Fibroblast of skin of left biceps (primary cell): ENCODE data around the gene RAD51B.
A peak's percentile ranks its signal among the peaks of the same experiment; 100 is the strongest.

Experiments
- DNase-seq, 2 experiments: peaks; one replicate each; pipeline ENCODE4 v3.0.0-alpha.2; 2013; ENCODE audit warnings: low read depth in 2 of 2

Gene RAD51B

GRCh38 chr14:68143341-68143841 is 323.8 kb downstream of the RAD51B start:
- DNase-seq, result peak in 1 of 2 experiments; percentile 38

DNA sequence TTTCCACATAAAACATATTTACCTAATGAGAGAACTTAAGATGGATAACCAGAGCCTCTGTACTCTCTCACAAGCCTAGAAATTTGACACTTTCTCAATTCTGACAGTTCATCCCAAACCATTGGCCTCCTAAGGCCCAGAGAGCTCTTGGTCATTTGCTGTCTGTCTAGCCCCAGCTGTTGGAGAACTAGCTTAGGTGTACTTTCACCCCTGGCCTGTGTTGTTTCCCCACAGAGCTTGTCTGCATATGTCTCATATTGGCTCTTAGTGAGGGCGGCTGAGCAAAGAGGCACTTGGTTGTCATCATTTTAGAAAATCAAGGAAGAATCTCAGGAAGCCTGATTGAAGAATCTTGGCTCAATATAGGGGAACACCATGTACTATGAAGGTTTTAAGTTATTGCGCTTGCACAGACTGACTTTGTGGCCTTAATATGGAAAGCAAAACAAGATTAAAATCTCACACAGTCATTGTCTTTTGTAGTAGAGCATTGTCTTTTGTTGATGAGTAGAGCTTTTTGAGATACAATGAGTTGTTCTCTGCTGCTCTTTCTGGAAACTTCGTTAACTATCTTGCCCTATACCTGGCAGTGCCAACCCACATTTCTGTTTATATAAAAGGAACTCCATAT is 324.6 kb downstream of the RAD51B start:
- no peak for DNase-seq

- DNase-seq, result no peak
Measured at GRCh38 chr14:68145036-68145435, 325.5 kb downstream of the RAD51B start.

- DNase-seq, result peak in 1 of 2 experiments; percentile 19
Measured at GRCh38 chr14:68145539-68145938, 326.0 kb downstream of the RAD51B start.

- DNase-seq, result peak; percentile 97 to 98
Measured at GRCh38 chr14:68146818-68147217, 327.2 kb downstream of the RAD51B start.

GRCh38 chr14:68147303-68147702 is 327.7 kb downstream of the RAD51B start:
- no peak for DNase-seq

GRCh38 chr14:68148276-68148675 is 328.7 kb downstream of the RAD51B start:
- no peak for DNase-seq

- no peak for DNase-seq
Measured at GRCh38 chr14:68148763-68149162, 329.2 kb downstream of the RAD51B start.

DNA sequence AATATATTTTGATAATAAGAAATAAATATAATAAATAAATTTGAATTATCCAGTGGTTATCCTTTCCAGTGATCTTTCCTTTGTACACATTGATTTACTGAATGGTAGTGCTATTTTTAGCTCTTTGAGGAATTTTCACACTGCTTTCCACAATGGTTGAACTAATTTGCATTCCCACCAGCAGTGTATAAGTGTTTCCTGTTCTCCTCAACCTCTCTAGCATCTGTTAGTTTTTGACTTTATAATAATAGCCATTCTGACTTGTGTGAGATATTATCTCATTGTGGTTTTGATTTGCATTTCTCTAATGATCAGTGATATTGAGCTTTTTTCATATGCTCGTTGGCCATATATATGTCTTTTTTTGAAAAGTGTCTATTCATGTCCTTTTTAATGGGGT is 333.7 kb downstream of the RAD51B start:
- DNase-seq, result no peak

DNA sequence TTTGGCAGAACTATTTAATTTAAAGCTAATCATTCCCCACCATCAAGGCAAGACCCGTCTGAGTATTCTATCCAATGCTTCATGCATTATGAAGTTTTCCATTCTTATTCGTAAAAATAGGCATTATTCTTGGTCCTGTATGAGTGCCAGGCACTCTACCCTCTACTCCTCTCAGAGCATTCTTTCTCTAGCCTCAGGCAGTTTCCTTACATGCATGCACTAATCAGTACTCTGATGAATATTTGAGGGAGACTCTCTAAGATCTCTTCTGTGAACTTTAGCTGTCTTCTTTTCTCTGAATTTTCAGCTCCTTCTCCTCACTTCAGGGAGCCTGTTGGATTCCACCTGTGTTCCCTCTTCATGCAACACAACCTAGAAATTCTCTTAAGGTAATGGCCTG is 334.7 kb downstream of the RAD51B start:
- DNase-seq, result no peak

DNA sequence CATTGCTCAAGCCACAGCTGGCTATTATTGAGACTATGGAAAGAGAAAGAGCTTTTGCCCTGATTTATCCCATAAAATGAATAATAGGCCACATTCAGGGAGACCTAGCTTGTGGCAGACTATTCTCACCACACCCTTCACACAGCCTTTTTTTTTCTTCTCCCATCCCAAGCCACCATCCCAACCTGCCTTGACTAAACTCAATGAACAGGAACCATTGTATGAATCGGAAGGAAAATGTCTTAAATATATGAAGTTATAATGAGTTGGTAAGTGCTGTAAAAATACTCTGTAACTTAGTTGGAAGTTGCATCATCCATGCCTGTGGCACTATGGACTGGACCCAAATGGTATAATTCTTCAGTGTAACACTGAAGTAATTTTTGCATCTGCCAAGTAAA is 338.4 kb downstream of the RAD51B start:
- DNase-seq, result peak in 1 of 2 experiments; percentile 52

- DNase-seq, result no peak
Measured at GRCh38 chr14:68158640-68159039, 339.1 kb downstream of the RAD51B start.

GRCh38 chr14:68159701-68160633 is 340.4 kb downstream of the RAD51B start:
- no peak for DNase-seq

GRCh38 chr14:68160779-68161546 is 341.4 kb downstream of the RAD51B start:
- DNase-seq, result no peak

GRCh38 chr14:68162887-68163286 is 343.3 kb downstream of the RAD51B start:
- DNase-seq, result no peak

- no peak for DNase-seq
Measured at GRCh38 chr14:68164711-68165113, 345.1 kb downstream of the RAD51B start.

DNA sequence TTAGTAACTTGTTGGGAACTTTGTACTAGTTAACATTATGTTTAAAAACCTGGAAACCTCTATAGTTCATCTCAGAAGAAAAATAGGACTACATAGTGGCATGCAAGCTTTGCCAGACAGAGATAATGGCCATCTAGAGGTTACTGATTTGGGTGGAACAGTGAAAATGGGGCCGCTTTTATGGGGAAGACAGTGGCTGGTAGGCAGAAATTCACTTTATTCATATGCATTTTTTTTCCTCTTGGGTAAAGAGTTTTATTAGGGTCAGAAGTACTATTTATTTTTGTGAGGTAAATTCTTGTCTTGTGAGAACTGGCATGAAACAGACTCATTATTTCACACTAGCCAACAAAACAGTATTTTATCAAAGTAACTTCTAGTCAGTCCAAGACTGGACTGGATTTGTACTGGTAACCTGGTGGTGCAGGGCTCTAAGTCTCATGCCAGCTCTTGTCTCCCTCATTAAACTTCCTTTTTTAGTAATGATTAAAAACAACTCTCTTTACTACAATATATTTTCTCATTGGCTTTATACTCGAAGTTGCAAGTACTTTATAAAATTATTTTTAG is 345.8 kb downstream of the RAD51B start:
- no peak for DNase-seq

DNA sequence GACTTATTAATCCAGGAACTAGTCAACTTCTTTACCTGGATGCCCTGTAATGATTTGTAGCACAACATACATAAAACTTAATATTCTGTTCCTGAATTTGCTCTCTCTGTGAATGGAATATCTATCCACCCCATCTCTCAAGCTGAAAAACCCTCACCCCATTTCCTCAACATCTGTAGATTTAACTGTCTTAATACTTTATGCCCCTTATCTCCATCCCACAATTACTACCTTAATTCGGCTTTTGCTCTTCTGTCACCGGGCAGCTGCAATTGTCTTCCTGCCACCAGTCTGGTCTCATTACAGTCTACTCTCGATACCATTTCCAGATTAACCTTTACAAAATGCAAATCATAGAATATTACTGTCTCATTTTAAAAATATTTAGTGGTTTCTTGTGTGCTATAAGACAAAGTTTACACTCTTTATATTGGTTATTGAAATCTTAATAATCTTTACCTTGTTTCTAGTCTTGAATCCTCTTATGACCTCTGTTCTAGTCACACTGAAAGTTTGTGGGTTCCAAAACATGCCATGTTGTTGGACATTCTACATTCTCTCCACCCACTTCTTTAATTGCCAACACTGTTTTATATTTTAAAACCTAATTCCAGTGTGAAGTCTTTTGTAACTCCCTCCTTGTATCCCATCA is 347.3 kb downstream of the RAD51B start:
- no peak for DNase-seq

DNA sequence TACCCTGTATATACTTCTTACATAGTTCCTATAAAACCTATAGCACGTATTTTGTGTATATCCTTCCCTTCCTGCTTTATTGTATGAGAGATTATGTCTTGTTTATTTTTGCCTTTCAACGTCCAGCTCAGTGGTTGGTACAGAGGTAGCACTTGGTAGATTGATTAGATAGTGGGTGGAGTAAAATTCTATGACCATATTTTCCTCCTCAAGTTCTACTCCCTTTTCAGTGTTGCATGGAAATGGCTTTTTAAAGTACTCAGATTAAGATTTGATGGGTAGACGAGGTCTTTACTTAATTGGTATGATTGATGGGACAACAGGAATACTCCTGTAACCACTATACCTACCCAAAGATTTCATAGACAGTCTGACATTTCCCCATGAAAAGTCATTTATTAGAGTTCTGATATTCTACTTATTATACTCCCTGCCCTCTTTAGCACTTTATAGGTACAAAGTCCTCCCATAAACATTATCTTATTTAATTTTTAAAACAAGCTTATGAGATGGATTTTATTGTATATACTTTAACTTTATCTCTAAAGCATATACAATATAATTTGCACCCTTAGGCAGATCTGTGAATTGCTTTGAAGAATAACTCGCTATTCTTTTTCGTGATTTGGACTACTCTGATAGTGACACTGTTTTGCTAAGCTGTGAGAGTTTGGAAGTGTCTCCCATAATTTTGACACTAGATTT is 348.0 kb downstream of the RAD51B start:
- no peak for DNase-seq

DNA sequence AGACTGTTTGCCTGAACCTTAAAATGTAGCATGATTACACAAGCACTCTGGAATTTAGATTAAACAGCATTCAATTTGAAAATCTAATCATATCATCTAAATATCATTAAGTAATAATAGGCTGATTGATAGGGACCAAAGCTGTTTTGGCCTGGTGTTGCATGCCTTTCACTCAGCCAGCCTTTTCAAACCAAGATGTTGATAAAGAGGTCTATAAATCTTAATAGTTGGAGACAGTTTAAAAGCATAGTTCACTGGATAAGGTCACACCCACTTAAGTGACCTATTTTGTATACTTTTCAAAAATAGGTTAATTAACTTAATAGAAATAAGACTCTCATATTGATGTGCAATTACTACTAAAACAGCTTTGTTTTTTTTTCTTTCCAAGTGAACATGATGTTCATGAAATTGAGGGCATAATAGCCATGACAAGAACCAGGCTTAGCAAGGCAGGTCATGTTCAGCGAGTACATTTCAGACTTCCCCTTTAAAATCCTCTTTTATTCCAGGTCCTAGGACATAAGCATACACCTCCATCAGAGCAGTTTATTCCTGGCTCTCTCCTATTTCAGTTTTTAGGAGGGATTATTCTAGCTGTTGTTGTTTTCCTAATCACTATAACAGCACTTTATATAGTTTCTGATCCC is 349.0 kb downstream of the RAD51B start:
- no peak for DNase-seq
